ENCODE results near the gene GSTO2.

Gene GSTO2

GRCh38 chr10:104337521-104337984 is 68.6 kb downstream of the GSTO2 start:
- DNase-seq (ENCODE audit: low spot score) = no peak
- no peak for TF ChIP-seq CTCF (conservative IDR thresholded peaks at IDR 0.05; ENCODE audit: low read depth)
- POLR2A ChIA-PET (ENCODE audit: low non-redundant PET) = no interaction called here
- H3K27ac ChIP-seq = peak overlapping the region; percentile 91
- CTCF ChIA-PET = interaction anchor here (0.7 to 2.0 kb wide), 10 partner anchors 13 to 479 kb away, joined by 3 to 11 read pairs (median 4); no protein-coding TSS in a partner anchor

GRCh38 chr10:104337985-104338735 is 69.2 kb downstream of the GSTO2 start, which contains the start of gene ITPRIP:
ITPRIP (minus strand) TSS chr10:104338465; CDS start chr10:104316051, 22,414 bp downstream.
- peak within 1 kb of the TSS; percentile 91 for H3K27ac ChIP-seq
- no peak for TF ChIP-seq CTCF (conservative IDR thresholded peaks at IDR 0.05; ENCODE audit: low read depth)
- ChIA-PET CTCF (interaction anchor here (0.7 to 2.0 kb wide), 11 partner anchors 12 to 480 kb away, joined by 3 to 11 read pairs (median 3); no protein-coding TSS in a partner anchor), POLR2A (ENCODE audit: low non-redundant PET) (interaction anchor here (0.6 to 1.0 kb wide), 2 partner anchors 11 to 15 kb away, joined by 3 to 5 read pairs; partner anchors contain the start of gene CFAP58)
- DNase-seq (ENCODE audit: low spot score) = peak; percentile 70

- peak overlapping the region; percentile 91 for H3K27ac ChIP-seq
- DNase-seq (ENCODE audit: low spot score) = no peak
- TF ChIP-seq CTCF (conservative IDR thresholded peaks at IDR 0.05; ENCODE audit: low read depth) = no peak
- CTCF ChIA-PET = interaction anchor here (1.6 kb wide), 1 partner anchor 48 kb away, joined by 4 read pairs; no protein-coding TSS in a partner anchor
- POLR2A ChIA-PET (ENCODE audit: low non-redundant PET) = no interaction called here
Measured at GRCh38 chr10:104339469-104340110, 70.6 kb downstream of the GSTO2 start.

GRCh38 chr10:104340111-104340526 is 71.1 kb downstream of the GSTO2 start:
- DNase-seq (ENCODE audit: low spot score) = no peak
- TF ChIP-seq CTCF (conservative IDR thresholded peaks at IDR 0.05; ENCODE audit: low read depth) = no peak
- CTCF ChIA-PET = interaction anchor here (1.6 kb wide), 1 partner anchor 48 kb away, joined by 4 read pairs; no protein-coding TSS in a partner anchor
- POLR2A ChIA-PET (ENCODE audit: low non-redundant PET) = no interaction called here
- H3K27ac ChIP-seq = peak overlapping the region; percentile 91

GRCh38 chr10:104340641-104341040 is 71.7 kb downstream of the GSTO2 start:
- ChIA-PET POLR2A (ENCODE audit: low non-redundant PET) (no interaction called here), CTCF (interaction anchor here (0.7 kb wide), 1 partner anchor 47 kb away, joined by 5 read pairs; no protein-coding TSS in a partner anchor)
- no peak for DNase-seq (ENCODE audit: low spot score)
- H3K27ac ChIP-seq = no peak overlapping the region
- no peak for TF ChIP-seq CTCF (conservative IDR thresholded peaks at IDR 0.05; ENCODE audit: low read depth)

- H3K27ac ChIP-seq = no peak overlapping the region
- ChIA-PET POLR2A (ENCODE audit: low non-redundant PET) (interaction anchor here (0.6 to 0.7 kb wide), 2 partner anchors 74 to 622 kb away, joined by 4 to 8 read pairs; no protein-coding TSS in a partner anchor), CTCF (no interaction called here)
- no peak for TF ChIP-seq CTCF (conservative IDR thresholded peaks at IDR 0.05; ENCODE audit: low read depth)
- DNase-seq (ENCODE audit: low spot score) = no peak
Measured at GRCh38 chr10:104342941-104343411, 74.0 kb downstream of the GSTO2 start.
